Measurements from ENCODE around the gene DACT1.
A peak's percentile ranks its signal among the peaks of the same experiment; 100 is the strongest.

The DACT1 gene

DNA sequence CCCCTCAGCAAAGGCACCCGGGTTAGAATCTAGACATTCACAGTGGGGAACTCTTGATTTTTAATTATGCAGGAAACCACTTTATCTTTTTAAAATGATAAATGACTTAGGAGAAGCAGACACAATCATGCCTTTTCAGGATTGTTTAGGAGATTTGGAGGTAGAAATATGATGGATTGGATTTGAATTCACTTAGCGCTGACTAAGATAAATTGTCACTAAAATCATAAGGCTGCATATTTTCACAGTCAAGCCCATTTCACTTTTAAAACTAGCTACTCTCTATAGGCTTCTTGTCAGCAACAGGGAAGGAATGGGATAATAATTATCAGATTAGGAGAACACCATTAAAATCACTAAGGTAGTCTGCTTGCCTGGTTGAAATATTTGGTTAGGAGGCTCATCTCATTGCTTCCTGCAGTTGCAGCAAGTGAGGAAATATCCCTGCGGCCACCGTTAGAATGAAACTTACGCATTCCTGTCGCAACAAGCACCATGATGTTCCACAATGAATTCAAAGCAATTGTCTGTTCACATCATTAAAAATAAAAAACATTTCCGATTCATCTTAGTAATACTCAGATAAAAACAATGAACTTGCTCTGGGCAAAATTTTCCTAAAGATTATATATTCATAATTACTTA, 31.9 kb downstream of the DACT1 start:
- no peak for DNase-seq

DNA sequence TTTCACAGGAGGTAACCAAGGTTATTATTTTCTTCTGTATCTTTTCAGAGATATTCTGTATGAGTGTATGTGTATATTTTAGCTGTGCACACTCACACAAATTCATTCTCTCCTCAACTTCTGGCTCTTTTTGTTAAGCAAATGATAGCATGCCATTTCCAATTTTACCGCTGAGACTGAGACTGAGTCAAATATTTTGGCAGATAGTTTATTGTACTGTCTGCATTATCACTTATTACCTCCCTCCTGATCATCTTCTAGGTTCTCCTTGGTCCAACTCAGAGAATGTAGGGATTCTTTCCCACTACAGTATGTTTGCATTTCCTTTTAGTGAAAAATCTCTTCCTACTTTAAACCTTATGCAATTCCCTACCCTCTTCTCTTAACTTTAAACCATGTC, 33.3 kb downstream of the DACT1 start:
- DNase-seq: no peak

DNA sequence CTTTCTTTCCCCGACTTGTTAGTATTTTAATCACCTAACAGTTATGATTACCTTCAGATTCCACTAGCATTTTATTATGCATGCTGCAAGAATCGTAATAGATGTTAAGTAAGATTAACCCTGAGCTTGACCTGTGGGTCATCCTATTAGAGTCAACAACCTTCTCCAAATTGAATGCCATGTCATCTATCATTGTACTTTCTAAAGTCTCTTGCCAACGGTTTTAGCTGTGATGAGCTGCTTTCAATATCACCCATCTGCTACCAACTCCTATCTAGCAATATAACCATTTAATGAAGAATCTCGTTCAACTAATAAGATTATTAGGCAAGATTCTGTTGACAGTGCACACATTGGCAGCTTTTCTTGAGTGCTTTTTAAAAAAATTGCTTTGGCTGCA, 33.7 kb downstream of the DACT1 start:
- no peak for DNase-seq

DNA sequence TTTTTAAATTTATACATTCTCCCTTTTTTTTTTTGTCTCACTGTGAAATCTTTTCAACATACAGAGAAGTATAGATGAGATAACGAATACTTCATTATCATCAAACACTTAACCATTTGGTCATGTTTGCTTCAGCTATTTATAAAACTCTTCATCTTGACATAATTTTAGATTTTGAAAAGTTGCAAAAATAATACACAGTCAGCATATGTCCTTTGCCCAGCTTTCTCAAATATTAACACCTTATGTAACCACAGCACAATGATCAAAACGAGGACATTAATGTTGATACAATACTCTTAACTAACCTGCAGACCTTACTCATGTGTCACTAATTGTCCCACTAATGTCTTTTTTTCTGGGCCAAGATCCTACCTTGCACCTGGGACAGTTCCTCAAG, 36.0 kb downstream of the DACT1 start:
- DNase-seq: no peak

DNA sequence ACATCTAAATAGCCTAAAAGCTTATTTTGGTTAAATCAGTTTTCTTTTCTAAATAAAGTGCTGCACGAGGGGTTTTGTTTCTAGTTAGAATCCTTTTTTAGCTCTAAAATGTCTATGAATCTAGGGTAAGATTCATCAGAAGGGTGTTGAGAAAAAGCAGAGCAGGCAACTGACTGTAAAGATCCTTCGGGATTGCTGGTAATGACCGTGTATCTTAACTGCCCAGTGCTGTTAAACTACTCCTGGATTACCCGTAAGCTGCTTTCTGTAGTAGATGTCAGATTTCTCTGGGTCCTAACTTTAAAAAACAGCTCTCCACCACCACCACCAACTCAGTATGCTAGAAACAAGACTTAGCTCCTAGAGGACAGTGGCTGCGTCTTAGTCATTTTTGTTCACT, 39.2 kb downstream of the DACT1 start:
- DNase-seq: no peak

DNA sequence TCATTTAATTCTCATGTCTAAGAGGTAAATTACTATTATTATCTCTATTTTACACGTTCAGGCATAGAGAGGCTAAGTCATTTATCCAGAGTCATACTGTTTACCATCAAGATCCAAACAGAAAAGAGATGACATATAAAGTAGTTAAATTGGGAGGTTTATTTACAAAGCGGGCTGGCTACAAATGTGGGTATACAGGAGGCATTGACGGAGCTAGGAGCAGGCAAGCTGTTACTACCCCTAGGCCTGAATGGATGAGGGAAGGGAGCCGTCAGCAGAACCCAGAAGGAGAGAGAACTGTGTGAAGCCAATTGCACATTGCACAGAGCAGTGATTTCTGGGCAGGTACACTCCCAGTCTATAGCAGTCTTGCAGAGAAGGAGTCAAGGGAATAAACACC, 39.8 kb downstream of the DACT1 start:
- DNase-seq: no peak

DNA sequence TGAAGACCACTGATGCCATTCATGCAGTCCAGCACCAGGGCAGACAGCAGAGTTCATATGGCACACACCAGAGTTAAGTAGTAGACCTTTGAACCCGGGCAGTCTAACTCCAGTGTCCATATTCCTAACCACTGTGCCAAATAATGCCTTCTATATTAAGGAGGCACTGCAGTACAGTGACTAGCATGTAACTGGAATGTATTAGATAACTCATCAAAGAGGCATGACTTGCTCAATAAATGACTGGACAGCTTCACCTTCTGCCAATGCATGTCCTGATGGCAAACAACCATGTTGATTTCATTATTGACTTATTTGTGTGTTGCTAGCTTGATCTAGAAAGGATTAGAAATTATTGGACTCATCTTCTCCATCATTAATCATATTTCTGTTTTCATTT, 40.2 kb downstream of the DACT1 start:
- DNase-seq: no peak

DNA sequence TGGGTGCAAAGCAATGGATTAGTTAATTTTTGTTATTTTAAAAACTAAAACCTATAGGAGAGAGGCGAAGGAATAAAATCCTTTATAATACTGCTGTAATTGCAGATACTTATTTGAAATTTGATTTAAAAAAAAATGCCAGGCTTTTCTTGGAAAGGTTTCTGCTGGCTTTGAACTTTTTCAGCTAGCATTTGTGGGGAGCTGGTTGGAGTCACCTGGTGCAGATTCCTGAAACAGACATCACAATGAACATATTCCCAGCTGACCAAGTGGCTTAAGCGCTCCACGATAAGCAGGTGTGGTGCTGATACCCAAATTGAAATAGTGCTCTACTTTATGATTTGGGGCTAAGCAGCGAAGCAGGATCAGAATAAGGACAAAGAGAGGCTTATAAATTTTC, 42.9 kb downstream of the DACT1 start:
- no peak for DNase-seq

DNA sequence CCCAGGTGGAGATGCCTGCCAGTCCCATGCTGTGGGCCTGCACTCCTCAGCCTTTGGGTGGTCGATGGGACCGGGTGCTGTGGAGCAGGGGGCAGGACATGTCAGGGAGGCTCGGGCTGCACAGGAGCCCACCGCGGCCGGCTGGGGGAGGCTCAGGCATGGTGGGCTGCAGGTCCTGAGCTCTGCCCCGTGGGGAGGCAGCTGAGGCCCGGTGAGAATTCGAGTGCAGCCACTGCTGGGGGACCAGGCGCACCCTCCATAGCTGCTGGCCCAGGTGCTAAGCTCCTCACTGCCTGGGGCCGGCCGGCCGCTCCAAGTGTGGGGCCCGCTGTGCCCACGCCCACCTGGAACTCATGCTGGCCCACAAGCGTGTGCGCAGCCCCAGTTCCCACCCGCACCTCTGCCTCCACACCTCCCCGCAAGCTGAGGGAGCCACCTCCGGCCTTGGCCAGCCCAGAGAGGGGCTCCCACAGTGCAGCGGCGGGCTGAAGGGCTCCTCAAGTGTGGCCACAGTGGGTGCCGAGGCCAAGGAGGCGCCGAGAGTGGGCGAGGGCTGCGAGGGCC, 49.6 kb downstream of the DACT1 start:
- DNase-seq: no peak

DNA sequence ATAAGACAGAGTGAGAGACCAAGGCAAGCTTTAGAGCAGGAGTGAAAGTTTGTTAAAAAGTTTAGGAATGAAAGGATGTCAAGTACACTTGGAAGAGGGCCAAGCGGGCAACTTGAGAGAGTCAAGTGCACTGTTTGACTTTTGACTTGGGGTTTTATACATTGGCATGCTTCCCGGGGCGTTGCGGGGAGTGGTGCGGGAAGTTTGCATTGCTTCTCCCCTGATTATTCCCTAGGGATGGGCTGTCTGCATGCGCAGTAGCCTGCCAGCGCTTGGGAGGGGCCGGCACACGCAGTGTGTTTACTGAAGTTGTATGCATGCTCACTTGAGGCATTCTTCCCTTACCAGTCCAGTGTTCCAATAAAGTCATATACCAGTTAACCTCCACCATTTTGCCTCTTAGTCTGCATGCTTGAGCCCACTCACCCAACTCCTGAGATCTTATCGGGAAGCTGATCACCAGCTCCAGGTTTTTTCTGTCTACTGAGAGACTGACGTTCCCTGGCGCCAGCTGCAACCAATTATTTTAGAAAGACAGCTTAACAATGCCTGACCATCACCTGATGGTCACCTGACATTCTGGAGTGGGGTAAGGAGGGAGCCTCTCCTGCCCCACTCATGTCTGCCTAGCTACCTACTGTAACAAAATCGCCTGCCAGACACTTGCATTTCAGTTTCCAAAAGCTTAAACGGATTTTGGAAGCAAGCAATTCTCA, 53.2 kb downstream of the DACT1 start:
- DNase-seq: peak; percentile 53

DNA sequence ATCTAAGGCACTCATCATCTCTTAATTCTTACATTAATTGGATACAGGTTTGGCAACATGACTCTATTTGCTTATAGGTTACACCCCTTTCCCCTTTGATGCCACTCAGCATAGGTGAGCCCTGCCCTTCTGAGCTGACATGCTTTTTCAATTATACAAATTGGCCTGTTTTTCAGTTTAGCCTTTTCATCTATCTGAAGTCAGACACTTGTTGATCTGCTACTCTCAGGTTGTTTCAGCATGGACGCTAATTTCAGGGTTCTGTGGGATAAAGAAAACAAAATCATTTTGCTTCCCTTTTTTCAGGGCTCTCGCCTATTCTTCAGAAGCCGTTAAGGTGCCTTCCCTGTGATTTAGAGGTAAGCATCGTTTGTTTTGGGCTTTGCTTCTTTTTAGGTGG, 55.3 kb downstream of the DACT1 start:
- no peak for DNase-seq

DNA sequence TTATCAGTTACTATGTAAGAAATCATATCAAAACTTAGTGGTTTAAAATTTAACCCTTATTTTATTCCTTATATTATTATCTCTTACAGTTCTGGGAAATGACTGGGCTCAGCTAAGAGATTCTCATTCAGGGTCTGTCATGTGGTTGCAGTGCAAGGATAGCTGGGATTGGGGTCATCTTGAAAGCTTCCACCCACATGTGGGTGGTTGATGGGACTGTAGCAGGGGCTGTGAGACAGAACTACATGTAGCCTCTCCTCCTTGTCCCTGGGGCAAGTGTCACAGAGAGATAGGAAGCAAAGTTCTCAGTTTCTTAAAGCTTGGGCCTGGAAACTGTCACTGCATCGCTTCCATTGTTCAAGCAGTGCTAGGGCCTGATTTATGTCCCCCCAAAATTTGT, 57.8 kb downstream of the DACT1 start:
- DNase-seq: no peak

DNA sequence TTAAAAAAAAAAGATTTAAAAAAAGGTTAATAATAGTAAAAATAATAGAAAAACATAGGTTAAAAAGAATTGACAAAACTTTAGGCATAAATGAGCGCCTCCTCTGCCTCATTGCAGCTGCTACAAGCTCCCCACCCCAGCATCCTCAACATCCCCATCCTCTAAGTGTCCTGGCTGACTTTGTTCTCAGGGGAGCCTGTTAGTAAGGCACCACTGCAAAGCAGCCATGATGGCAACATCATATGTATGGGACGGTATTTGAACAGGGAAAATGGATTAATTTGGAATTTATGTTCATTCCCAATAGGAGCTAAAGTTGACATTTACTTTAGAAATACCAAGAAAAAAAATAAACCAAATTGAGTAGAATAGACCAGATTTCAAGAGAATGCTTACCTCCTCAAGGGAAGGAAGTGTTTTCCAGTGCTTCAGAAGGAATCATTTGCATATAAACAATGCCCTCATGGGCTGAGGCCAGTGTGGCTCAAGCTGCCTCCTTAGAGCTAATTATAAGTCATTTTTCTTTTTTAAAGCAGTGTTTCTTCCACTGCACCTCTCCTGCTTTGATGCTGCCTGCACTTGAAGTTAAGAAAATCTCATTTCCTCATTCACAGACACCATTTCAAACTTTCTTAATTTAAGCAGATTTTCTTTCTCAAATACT, 59.6 kb downstream of the DACT1 start:
- DNase-seq: no peak
